GM18951 (cell line): ENCODE results near the gene SCG5.

Experiments
- POLR2A ChIP-seq: IDR thresholded peaks from 4 replicates; pipeline ENCODE4 v1.6.1; 2011; ENCODE audit warnings: mild to moderate bottlenecking; ENCODE audit not compliant: insufficient read length, insufficient read depth; ENCODE audit errors: extremely low read depth
- in situ Hi-C: fragments of 300-500 bp; cut with MboI; formaldehyde crosslinking; loops from one replicate; pipeline ENCODE4 v1.12.0; 2022; ENCODE audit warnings: low sequenced_read_pairs, mixed read lengths, inconsistent platforms; ENCODE audit not compliant: unreplicated experiment

SCG5 gene

DNA sequence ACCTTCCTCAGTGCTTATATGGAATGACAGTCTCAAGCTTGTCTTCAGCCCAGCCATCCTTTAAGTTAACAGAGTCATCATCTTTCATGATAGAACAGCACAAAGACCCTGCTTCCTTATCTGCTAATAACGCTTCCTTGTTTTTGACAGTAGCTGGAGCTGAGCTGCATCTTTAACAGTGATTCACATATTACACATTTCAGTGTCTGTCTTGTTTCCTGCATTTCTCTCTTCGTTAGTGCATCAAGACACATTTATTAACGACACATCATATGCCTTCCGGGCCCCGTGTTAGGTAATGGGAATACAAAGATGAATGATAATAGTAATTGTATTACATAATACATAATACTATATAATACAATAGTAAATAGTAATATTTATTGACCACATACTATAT, 46.0 kb downstream of the SCG5 start:
- TF ChIP-seq POLR2A: no peak
- in situ Hi-C loops: no loop called here

DNA sequence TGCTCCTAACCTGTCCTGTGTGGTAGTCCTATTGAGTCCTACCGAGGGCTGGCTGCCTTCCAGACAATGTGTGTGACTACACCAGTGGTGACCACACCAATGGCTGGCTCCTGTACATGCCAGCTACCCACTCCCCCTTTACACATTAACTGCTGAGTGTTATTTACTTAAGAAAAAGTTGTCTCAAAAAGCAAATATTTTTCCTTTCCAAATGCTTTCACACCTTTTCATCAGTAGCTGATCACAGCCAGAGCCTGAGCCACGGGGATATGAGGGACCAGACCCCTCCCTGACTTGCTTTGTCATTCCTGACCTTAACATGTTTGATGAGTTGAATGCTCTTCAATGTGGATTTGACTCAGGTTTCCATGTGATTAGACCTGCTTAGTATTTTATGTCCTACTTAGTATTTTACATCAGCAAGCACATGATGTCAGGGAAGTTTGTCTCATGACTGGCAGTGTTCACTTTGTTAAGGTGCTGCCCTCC, 46.7 kb downstream of the SCG5 start:
- TF ChIP-seq POLR2A: no peak
- in situ Hi-C loops: no loop called here

DNA sequence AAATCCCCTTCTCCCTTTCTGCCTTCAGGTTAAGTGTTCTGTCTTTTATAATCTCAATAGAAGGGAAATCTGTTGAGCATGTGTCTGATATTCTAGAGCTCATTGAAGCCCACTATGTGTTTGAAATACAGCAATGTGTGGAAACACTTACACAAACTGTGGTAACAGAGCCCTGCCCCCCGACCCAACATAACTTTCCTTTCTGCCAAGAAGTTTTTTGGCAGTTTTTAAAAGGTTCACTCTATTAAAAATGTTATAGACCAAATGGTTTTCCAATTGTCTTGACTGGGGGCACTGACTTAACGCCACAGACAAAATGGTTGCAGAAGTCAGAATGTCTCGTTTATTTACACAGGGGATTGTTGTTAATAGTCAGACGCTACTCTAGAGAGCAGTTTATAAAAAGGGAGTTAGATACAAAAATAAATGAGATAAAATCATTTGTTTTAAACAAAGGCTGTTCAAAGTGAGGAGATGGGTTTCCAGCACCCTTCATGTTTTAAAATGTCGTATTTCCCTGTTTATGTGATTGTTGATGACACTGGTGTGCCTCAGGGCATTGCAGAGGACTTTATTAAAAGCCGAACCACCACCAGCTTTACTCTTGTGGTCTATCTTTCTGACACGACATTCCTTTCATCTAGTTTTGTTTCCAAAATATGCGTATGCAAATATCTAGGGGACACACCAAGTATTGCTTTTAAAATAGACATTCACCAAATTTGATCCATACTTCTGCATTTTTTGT, 49.6 kb downstream of the SCG5 start:
- no peak for TF ChIP-seq POLR2A
- in situ Hi-C loops: no loop called here

DNA sequence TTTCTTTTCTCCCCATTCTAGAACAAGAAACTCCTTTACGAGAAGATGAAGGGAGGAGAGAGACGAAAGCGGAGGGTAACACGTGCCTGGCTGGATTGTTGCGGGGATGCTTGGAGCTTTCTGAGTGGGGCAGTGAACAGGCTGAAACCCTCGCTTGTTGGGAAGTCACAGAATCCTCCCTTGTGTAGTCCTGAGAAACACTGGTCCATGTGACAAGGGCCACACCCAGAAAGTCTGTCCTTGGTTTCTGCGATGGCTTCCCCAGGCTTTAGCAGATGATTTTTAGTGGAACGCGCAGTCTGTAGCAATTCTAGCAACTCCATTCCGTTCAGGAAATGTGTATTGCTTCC, 50.2 kb downstream of the SCG5 start:
- no peak for TF ChIP-seq POLR2A
- in situ Hi-C loops: no loop called here

DNA sequence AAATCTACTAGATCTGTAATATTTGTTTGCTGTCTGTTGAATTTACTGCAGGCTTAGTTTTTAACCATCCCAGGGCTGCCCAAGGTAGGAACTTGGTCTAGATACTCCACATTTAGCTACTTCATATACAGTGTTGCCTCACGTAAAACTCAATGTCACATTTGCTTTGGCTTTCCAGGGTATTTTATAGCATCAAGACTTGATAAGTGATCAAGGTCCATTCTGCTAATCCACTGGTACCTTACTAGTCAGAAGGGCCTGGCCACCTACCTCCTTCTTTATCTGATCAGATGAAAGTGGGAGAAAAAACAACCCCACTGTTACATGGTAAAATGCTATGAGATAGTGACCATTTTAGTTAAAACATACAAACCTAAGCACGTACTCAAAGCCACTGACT, 50.8 kb downstream of the SCG5 start:
- in situ Hi-C loops: no loop called here
- TF ChIP-seq POLR2A: no peak

DNA sequence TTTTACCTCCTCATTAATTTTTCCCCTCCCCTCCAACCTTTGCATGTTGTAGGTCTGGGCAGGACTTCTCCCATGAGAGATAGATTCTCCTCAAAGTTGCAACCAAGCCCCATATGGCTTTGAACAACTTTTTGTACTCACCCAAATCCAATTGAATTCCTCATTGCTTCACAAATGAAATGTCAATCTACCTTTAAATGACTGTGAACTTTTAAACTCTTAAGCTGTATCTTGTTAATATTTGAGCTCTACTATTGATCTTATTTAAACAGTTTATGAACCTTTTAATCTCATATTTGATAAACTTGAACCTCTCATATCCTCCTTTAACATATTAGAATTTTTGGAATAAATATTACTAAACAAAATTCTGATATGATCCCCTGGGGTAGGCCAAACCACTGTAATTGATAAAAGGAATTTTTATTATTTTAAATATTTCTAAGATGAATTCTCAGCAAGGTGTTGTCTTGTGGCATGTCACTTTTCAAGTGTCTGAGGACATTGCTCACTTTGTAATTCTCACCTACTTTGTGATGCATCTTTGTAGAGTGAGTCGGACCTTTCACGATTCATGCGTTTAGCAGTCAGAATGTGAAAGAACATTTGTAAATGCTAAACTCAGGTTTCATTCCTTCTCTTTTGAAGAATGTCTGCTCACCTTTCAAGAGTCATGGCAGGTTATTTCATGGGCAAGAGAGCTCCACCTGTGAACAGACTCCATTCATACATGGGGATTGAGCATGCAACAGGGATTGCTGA, 52.9 kb downstream of the SCG5 start:
- no peak for TF ChIP-seq POLR2A
- in situ Hi-C loops: no loop called here

DNA sequence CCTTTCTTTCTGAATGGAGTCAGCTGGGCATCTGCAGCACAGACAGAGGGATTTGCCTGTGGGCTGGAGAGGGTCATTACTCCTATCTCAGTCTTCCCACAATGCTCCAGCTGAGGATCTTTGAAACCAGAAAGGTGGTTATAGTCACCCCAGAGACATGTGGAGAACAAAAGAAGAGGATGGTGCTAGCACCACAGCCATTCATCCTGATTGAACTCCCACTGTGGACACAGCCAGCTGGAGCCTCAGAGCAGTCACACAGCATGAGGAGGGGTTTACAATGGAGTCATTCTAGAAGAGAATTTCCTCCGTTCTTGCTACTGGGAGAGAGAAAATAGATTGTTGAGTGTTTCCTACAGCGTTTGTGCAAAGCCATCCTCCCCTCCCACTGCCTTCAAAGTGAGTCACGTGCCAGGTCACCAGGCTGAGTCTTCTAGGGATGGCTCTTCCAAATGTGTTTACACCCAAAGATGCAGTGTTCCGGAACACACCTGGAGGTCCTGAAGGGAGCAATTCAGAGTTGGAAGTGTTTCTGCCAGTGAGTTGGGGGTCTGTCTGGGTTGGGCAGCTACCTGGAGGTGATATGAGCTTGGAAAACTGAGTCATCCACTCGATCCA, 57.4 kb downstream of the SCG5 start:
- TF ChIP-seq POLR2A: no peak

DNA sequence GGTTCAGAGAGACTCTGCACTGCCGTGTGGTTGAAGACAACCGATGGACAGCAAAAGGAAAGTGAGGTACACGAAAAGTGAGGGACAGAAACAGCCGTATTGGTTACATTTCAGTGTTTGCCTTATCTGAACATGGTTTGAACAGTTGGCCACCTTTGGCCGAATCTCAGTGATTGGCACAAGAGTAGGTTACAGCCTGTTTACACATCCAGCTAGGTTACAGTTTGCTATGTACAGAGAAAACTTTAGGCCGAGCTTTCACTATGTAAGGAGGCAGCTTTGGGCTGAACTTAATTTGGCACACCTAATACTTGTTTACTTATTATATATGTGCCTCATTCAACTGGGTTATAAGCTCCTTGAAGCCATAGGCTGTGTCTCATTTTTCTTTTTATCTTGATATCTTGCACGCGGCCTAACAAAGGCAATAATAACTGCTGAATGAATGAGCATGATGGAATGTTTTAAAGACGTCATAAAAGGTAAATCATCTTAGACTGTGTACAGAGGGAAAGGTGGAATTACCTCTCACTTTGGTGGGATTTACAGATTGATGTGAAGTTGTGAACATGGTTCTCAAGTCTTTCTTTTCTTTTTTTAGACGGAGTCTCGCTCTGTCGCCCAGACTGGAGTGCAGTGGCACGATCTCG, 59.1 kb downstream of the SCG5 start:
- in situ Hi-C loops: no loop called here
- TF ChIP-seq POLR2A: no peak

More for the DNA sequence above, 57.4 kb downstream of the SCG5 start:
- in situ Hi-C loops: no loop called here

DNA sequence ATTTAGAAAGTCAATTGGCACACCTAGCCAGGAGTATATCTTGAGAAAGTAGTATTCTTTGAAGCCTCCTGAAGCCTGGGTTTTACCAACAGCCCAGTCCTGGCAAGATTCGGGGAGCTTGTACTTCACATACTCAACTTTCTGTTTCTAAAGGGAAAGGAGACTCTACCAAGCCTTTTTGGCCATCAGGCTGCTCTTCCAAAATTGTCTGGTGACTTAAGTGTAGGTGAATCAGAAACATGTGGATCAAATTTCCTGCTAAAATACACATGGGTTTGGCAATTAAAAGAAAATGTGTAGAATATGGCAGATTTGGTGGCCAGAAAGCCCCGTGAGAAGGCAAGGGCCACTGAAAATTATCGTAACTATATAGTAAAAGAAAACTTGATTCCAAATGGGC, 60.4 kb downstream of the SCG5 start:
- in situ Hi-C loops: no loop called here
- no peak for TF ChIP-seq POLR2A

DNA sequence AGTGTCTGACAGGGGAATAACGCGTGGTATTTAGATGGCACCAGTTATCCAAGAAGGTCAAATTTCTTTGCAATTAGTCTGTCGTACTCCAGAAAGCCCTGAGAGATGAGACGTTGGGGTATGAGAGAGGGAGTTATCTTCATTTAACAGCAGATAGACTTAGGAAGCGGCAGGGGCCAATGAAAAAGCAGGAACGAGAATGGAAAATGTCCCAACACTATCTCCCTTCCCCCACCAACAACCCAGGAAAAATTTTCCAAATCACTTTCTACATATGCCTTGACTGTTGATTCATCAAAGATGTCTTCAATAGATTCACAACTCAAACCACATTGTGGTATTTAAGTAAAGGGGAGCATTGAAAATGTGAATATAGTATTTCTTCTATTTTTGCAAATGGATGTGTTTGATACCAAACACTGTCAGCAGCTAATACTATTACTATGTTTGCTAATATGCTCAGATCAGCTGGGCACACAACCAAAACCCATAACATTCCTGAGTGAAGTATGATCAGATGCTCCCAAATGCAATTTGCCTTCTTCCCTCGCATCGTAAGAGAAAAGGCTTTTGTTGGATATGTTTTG, 63.0 kb downstream of the SCG5 start:
- no peak for TF ChIP-seq POLR2A
- in situ Hi-C loops: no loop called here

DNA sequence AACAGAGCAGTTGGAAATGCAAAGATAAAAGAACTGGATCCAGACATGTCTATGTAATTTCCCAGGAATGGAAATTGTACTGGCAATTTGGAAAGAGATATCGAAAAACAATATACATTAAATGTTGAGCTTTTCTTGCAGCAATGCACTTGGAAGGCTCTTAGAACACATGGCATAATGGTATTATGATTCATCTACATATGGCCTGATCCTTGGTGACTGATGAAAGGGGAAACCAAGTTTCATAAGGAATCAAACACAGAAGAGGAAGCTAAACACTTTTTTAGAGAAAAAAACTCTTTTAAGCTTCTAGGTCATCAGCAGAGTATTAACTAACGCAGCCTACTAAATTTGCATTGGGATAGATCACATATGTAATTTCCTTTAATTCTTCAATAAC, 63.9 kb downstream of the SCG5 start:
- no peak for TF ChIP-seq POLR2A
- in situ Hi-C loops: no loop called here

DNA sequence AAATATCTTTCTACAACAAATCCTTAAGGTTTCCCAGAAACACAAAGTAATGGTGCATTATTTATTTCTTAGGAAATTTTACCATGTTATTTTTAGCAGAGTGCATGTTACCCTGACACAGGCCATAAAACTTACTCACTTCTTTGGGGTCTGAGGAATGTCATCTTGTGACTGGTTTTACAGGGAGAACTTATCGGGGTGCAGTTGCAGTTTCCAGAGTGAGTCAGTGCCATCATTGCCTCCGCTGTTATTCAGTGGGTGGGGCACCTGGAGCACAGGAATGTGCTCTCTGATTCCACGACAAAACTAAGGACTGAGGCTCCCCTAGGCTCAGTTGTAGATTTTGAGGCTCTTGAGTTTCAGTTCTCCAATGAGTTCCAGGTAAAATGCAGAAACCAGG, 65.2 kb downstream of the SCG5 start:
- no peak for TF ChIP-seq POLR2A
- in situ Hi-C loops: no loop called here

DNA sequence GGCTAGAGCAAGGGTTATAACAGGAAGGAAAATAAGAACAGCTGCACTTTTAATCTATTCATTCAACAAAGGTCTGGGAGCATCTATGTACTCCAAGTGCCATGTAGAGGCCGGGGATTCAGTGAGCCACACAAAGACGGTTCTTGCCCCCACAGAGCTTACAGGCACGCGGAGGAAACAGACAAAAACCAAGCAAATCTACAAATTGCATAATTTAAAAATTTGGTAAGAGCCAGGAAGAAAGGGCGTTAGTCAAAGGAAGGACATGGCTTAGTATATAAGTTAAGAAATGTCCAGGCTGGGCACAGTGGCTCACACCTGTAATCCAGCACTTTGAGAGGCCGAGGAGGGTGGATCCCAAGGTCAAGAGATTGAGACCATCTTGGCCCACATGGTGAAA, 65.9 kb downstream of the SCG5 start:
- in situ Hi-C loops: no loop called here
- no peak for TF ChIP-seq POLR2A
